HG03520 (cell line): ENCODE data around the gene BANP.
"Not testable (repeated sequence)": the region's sequence is repeated elsewhere in the genome, so short reads cannot be mapped to it uniquely, and the experiment has no call there.

Experiments
- ATAC-seq: cut with Tn5 transposase; IDR thresholded peaks from one replicate; pipeline ENCODE4 v1.9.1; 2021; ENCODE audit warnings: mild to moderate bottlenecking, moderate library complexity; ENCODE audit not compliant: unreplicated experiment

Gene BANP

DNA sequence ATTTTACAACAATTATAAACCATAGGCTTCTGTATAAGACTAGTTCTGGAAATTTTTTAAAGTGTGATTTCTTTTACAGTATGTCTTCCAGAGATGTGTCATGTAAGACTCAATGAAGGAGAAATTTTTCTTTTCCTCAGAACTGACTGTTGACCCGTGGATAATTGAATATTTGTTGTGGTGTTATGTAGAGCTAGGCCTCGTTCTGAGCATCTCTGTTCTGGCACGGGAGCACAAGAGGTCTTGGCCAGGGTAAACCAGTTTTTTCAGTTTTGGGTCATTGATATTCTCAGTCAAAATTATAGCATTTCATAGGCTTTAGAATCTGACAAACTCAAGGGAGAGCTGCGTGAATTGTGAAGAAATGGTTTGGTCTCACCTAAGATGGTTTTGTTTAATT is 39.0 kb downstream of the BANP start:
- not testable (repeated sequence) for ATAC-seq

DNA sequence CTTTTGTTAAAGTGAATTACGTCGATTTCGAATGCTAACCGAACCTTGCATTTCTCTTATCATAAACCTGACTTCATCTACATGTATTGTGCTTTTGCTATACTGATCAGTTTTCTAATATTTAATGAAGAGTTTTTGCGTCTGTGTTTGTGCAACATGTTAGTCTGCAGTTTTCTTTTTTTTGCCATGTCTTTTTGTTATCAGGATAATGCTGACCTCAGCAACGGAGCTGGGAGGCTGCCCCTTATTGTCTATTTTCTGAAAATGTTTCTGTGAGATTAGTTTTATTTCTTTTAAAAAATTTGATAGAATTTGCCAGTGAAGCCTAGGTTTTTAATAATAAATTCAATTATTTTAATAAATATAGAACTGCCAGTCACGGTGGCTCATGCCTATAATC is 40.9 kb downstream of the BANP start:
- not testable (repeated sequence) for ATAC-seq

DNA sequence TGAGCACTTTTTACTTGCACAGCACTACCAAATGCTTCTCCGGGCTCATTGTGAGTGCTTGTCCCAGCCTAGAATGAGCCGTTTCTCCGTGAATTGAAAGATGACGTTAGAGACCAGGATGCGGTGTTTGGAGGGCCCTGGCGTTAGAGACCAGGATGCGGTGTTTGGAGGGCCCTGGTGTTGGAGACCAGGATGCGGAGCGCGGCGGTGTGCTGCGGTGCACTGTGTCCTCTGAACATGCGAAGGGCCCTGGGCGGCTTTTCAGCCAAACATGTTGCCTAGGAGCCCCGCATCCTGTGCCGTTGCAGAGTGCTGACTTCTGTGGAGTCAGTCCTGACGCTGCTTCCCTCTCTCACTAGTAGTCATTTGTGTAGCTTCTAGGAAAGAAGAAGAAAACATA is 42.7 kb downstream of the BANP start:
- ATAC-seq: no peak

DNA sequence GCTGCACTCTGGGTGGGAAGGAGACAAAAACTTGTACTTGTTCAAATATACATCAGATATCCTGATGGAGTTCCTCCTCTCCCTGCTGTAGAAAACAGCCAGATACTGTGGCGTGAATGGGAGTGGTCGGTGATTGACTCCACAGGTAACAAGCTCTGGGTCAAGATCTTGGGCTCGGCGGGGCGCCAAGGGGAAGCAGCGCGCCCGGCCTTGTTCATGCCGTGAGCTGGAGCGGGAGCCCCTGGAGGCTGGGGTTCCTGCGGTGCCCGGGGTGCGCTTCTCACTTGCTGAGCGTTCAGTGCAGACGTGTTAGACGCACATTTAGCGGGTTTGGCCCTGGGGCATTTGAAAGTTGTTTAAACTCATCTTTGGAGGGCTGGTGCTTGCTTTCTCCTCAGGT is 44.4 kb downstream of the BANP start:
- no peak for ATAC-seq

DNA sequence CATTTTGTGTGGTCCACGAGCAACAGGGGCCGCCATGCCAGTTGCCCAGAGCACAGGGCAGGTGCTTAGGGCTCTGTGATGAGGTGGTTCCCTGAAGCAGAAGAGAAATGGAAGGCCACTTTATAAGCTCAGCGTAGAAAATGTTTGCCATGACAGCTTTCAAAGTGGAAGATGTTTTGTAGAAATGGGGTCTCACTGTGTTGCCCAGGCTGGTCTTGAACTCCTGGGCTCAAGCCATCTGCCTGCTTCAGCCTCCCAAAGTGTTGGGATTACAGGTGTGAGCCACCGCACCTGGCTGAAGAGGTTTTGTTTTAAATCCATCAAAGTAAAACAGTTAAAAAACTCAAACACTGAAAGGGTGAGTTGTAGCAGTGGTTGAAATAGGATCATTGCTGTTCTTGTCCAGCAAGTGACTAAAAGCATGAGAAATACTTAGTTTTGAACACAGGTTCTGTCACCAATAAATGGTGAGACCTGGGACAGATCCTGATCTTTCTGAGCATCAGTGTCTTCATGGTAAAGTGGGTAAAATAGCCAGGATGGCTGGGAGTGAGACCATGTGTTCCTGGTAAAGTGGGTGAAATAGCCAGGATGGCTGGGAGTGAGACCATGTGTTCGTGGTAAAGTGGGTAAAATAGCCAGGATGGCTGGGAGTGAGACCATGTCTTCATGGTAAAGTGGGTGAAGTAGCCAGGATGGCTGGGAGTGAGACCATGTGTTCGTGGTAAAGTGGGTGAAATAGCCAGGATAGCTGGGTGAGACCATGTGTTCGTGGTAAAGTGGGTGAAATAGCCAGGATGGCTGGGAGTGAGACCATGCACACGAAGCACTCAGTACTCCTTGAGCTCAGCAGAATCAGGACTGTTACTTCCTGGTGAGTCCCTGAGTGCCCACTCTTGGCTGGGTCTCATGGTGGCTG is 46.0 kb downstream of the BANP start:
- no peak for ATAC-seq

DNA sequence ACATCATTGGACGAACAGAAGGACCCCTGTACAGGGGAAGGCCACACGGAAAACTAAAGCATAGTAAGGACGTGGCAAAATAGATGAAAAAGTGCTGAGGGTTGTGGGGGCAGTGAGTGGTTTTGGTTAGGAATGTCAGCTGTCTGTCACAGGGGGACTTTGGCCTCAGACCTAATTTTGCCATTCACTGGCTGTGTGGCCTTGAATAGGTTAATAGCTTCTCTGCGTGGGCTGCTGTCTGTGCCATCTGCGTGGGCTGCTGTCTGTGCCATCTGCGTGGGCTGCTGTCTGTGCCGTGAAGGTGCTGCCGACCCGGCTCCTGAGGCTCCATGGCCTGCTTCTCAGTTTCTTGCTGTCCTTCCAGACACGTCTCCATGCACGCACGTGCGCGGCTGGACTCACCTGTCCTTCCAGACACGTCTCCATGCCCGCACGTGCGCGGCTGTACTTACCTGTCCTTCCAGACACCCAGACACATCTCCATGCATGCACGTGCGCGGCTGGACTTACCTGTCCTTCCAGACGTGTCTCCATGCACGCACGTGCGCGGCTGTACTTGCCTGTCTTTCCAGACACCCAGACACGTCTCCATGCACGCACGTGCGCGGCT is 47.1 kb downstream of the BANP start:
- not testable (repeated sequence) for ATAC-seq

DNA sequence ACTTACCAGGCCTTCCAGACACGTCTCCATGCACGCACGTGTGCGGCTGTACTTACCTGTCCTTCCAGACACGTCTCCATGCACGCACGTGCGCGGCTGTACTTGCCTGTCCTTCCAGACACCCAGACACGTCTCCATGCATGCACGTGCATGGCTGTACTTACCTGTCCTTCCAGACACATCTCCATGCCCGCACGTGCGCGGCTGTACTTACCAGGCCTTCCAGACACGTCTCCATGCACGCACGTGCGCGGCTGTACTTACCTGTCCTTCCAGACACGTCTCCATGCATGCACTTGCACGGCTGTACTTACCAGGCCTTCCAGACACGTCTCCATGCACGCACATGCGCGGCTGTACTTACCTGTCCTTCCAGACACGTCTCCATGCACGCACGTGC is 47.8 kb downstream of the BANP start:
- ATAC-seq: not testable (repeated sequence)

DNA sequence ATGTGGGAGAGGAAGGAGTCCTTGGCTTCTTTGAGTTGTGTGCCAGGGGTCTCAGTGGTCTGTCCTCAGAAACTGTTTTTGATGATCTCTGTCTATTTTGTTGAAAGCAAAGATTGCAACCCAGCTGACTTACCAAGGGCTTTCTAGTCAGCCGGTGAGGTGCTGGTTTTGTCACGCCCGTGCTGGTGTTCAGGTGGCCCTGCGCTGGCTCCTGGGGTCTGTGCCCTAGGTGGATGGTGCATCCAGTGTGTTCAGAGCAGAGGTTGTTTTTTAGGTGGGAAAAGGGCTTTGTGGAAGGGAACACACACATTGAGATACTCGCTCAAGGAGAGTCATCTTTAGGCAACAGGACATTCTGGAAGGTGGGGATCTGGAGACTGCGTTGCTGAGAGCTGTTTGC is 51.0 kb downstream of the BANP start:
- ATAC-seq: no peak

DNA sequence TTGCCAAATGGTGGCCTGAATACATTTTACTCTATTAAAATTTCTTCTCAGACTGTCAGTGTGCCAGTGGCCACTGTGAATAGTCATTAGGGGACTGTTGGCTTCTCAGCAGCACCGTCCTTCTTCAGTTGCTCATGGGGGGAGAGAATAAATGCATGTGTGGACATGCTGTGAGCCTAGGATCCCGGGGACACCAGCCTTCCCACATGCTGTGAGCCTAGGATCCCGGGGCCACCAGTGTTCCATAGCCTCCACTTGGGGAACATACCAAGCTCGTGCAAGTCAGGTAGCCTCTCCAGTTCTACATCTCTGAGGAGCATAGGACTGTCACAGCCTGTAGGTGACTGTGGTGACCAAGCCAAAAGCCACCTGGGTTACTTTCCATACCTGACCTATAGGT is 51.5 kb downstream of the BANP start:
- ATAC-seq: no peak

DNA sequence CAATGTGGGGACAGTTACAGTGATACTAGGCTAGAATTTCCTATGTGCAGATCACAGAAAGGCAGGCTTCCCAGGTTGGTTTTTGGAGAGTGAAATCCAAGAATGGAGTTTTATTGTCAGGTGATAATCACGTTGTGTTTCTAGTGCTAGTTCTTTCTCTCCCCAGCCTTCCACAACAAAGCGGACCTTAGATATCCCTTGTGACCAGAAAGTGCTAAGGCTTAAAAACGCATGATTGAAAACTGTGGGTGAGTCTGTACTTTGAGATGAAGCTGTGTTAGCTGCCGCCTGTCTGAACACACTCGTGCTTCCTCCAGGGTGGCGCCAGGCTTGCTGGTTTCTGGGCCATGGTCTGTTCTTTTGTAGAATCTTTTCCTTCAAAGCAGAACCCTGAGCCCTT is 52.1 kb downstream of the BANP start:
- ATAC-seq: no peak

DNA sequence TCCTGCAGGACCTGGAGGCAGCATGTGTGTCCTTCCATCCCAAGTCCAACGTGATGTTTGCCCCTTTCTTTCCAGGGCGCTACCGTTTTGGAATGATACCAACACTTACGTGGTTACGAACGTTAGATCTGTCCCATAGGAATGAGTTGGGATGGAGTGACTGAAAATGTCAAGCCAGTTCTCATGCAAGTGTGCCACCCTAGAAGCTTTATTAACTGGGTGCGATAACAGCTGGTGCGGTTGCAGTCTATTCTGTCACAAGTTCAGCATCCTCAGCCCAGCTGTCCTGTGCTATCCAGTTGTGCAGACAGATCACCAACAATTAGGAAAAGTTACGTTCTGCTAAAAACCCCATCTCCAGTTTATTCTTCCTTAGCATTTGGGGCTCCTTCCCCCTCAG is 52.5 kb downstream of the BANP start:
- ATAC-seq: no peak

DNA sequence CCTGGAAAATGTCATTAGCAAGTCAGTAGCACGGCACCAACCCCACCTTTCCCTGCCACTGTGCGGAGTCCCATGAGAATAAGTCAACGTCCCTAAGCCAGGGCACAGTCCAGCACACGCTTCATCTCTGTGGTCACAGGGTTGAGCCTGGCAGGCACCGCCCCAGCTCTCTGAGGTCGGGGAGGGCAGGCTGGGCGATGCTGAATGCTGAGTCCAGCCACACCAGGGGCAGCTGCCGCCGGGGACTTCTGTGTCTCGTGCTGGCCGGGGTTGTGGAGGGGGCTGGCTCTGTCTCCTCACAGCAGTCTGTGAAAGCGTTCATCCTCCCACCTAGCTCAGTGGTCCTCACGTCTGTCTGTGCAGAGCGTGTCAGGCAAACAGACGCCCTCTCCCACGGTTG is 53.2 kb downstream of the BANP start:
- no peak for ATAC-seq

DNA sequence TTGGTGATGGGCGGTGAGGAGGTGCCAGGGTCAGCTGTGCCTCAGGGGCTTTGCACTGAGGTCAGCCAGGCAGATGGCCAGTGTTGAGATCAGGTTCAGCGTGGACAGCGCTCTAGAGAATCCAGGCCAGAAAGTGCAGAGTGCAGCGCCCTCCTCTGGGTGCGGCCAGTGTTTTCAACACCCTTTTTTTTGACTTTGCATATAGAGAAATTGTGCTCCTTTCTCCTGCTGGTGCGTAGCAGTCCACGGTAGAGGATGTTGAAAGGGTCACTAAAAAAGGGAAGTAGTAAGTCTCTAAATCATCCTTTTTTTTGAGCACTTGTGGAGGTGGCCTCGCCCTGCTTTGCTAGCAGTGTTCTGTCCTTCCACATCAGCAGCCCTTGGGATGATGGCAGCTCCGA is 53.9 kb downstream of the BANP start:
- no peak for ATAC-seq

DNA sequence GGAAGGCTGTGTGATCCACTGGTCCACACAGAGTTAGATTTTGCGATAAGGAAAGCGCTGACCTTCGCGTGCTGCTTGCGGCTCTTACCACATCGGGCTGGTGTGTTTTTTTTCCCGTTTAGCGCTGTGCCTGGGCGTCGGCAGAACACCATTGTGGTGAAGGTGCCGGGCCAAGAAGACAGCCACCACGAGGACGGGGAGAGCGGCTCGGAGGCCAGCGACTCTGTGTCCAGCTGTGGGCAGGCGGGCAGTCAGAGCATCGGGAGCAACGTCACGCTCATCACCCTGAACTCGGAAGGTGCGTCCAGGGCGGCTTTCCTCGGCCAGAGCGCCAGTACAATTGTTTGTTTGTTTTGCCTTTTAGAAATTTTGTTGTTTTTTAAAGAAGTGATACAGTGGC is 54.7 kb downstream of the BANP start:
- ATAC-seq: no peak

DNA sequence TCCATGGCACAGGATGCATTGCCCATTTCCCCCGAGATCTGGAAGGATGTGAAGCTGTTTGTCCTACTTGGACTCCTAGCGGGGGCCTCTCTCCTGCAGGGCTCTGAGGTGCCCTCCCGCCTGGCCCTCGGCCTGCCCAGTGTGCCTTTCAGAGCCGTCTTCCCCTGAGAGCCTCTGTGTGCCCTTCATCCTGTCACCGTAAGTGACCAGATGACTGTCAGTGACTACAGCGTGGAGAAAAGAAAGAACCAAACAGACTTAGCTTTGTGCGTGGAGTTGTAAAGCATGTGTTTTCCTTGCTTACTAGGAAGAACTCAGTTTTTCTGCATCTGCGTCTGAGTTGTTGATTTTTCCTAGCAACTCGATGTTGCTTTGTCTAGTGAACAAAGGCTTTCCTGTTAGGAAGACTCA is 56.1 kb downstream of the BANP start:
- no peak for ATAC-seq

DNA sequence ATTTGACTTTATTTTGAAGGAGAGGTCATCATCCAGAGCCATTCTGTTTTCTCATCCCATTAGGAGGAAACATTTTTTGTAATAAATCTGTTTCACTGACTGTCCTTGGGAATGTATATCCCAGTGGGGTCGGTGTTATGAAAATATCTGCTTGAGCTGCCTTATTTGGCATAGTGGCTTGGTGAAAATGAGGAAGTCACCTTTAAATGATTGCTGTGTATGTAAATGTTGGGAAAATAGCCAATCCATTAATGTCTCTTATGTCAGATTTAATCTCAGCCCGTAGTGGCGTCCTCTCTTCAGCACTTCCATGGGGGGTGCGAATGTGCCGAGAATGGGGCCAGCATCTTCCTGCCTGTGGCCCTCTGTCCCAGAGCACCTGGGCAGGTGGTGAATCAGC is 57.6 kb downstream of the BANP start:
- no peak for ATAC-seq

DNA sequence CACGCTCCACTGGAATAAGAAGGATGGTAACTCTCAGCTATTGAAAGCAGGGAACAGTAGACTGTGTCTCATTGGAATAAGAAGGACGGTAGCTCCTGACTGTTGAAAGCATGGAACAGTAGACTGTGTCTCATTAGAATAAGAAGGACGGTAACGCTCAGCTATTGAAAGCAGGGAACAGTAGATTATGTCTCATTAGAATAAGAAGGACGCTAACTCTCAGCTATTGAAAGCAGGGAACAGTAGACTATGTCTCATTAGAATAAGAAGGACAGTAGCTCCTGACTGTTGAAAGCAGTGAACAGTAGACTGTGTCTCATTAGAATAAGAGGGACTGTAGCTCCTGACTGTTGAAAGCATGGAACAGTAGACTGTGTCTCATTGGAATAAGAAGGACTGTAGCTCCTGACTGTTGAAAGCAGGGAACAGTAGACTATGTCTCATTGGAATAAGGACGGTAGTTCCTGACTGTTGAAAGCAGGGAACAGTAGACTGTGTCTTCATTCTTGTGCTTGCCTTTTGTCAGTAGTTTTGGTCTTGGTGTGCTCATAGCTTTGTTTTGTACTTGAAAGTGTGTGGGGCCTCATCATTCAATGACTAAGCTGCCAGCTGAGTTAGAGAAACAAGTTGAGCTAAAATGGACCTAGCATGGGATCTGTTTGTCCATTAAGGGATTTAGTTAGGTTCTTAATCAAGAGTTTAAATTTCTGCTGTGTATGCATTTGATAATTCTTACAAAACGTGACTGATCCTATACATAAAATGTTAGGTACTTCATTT is 58.5 kb downstream of the BANP start:
- ATAC-seq: no peak

DNA sequence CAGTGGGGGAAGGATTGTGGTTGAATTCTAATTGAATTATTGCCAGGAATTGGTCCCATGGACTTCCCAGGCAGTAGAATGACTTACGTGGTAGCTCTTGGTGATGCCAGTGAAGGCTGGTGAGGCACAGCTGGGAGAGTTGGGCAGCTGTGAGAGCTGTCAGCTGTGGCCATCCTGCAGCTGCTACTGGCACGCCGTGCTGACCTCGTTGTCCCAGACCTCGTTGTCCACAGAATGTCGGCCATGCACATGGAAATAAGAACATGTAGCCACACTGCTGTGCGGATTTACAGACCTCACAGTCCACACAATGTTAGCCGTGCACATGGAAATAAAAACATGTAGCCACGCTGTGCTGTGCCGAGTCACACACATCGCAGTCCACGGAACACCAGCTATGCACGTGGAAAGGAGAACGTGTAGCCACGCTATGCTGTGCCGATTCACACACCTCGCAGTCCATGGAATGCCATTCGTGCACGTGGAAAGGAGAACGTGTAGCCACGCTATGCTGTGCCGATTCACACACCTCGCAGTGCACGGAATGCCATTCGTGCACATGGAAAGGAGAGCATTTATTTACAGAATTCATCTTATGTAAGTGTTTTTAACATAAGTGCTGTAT is 59.2 kb downstream of the BANP start:
- no peak for ATAC-seq

DNA sequence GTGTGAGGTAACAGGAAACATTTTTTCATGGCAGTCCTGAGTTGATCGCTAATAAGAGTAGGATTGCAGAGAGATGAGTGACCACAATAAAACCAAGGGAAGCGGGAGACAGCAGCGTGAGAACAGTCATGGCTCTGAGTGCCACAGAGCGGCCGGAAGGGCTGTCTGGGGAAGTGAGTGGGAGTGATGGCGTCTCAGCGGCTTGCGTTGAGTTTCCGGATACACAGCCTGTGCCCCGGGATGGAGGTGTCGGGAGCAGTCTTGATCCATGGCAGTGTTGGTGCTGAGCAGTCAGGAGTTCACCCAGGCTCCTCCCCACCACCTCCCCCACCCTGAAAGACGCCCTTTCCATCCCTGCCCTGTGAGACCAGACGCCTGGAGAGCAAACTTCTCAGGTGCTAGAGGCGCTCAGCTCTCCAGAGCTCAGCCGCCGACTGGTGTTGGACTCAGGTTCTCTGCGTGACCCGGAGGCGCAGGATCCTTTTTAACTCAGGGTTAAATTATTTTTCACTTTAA is 59.8 kb downstream of the BANP start:
- ATAC-seq: no peak

DNA sequence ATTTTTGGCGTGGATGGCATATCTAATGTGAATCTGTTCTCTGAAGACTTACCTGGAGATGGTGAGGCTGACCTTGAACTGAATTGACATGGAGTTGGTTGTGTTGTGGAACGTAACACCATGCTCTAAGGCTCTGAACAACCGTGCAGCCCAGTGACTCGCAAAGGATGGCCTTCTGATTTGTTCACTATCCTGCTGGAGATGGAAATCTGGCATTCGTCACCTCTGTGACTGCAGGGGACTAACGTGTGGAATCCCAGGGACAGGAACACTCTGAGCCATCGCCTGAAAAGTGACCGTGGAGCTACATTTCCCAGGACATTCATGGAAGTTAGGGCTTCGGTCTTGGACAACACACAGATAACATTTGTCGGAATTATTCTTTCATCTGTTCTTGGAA is 61.1 kb downstream of the BANP start:
- no peak for ATAC-seq

DNA sequence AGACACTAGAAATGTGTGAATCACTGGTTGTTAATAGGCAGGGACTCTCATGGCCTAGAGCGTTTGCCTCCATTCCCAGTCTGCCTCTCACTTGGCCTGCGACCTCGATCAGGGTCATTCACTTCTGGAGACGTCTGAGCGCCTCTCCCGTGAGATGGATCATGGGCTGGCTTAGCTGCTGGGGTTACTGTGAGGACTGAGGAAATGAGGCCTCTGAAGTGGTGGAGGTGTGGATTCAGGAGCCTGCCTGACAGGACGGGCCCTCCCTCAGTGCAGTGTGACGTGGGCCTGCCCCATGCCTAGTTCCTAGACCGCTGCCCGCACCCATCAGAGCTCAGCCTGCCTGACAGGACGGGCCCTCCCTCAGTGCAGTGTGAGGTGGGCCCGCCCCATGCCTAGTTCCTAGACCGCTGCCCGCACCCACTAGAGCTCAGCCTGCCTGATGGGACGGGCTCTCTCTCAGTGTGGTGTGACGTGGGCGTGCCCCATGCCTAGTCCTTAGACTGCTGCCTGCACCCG is 61.9 kb downstream of the BANP start:
- no peak for ATAC-seq
